HepG2 (cell line): ENCODE data around the gene GRIA2. TPM values are rescaled to one million over a fixed set of nuclear protein-coding genes. Genes with fewer than 3 reads are reported as not detected.

Source experiments
- BHLHE40 ChIP-seq: IDR thresholded peaks from 2 replicates; pipeline ENCODE4 v1.6.1; 2011; ENCODE audit warnings: low read length, improper control_type of control experiment
- CCAR2 ChIP-seq: fragments of 200-400 bp; formaldehyde crosslinking; optimal IDR thresholded peaks from 2 replicates; pipeline ENCODE3; 2018; ENCODE audit warnings: low read depth, mild to moderate bottlenecking, low read length, moderate library complexity
- ELF1 ChIP-seq: sonication (generic); formaldehyde crosslinking; IDR thresholded peaks from 2 replicates; pipeline ENCODE4 v1.4.0; 2020; ENCODE audit warnings: missing genetic modification reagents
- GABPA ChIP-seq, 2 experiments: IDR thresholded peaks; 2 replicates each; pipeline ENCODE4 v1.6.1; 2011 to 2016; ENCODE audit warnings: low read depth in 2 of 2, low read length in 1 of 2, missing biosample characterization in 1 of 2, missing genetic modification characterization in 1 of 2
- MAFF ChIP-seq: IDR thresholded peaks from 2 replicates; pipeline ENCODE4 v1.6.1; 2011; ENCODE audit warnings: low read depth, low read length, improper control_type of control experiment
- NR2C2 ChIP-seq: sonication (generic); formaldehyde crosslinking; IDR thresholded peaks from 2 replicates; pipeline ENCODE4 v1.4.0; 2020; ENCODE audit warnings: missing genetic modification reagents, mild to moderate bottlenecking, moderate library complexity, borderline replicate concordance
- NRL ChIP-seq: sonication (generic); formaldehyde crosslinking; IDR thresholded peaks from 2 replicates; pipeline ENCODE4 v1.5.0; 2020; ENCODE audit warnings: missing genetic modification reagents, mild to moderate bottlenecking, moderate library complexity, borderline replicate concordance
- POLR2G ChIP-seq: fragments of 200-400 bp; formaldehyde crosslinking; IDR thresholded peaks from 2 replicates; pipeline ENCODE4 v1.6.1; 2018; ENCODE audit warnings: mild to moderate bottlenecking, low read depth, low read length, moderate library complexity
- RCOR2 ChIP-seq: IDR thresholded peaks from 2 replicates; pipeline ENCODE4 v1.6.1; 2016; ENCODE audit warnings: missing biosample characterization, missing genetic modification reagents
- STAG1 ChIP-seq: sonication (generic); formaldehyde crosslinking; IDR thresholded peaks from 2 replicates; pipeline ENCODE4 v1.4.0; 2020; ENCODE audit warnings: missing genetic modification reagents
- ZFAT ChIP-seq: sonication (generic); formaldehyde crosslinking; conservative IDR thresholded peaks from 2 replicates; pipeline ENCODE4 v1.8.1; 2023; ENCODE audit warnings: missing genetic modification reagents, inconsistent platforms
- ZNF343 ChIP-seq: sonication (generic); formaldehyde crosslinking; IDR thresholded peaks from 2 replicates; pipeline ENCODE4 v1.4.0; 2020; ENCODE audit warnings: mild to moderate bottlenecking, missing genetic modification reagents
- ZNF367 ChIP-seq: sonication (generic); formaldehyde crosslinking; IDR thresholded peaks from 2 replicates; pipeline ENCODE4 v1.4.0; 2020; ENCODE audit warnings: missing genetic modification reagents, borderline replicate concordance
- ZNF550 ChIP-seq: sonication (generic); formaldehyde crosslinking; IDR thresholded peaks from 2 replicates; pipeline ENCODE4 v1.4.0; 2020; ENCODE audit warnings: mild to moderate bottlenecking, missing genetic modification reagents, borderline replicate concordance
- ZNF556 ChIP-seq: sonication (generic); formaldehyde crosslinking; IDR thresholded peaks from 2 replicates; pipeline ENCODE4 v1.4.0; 2020; ENCODE audit warnings: mild to moderate bottlenecking, missing genetic modification reagents, borderline replicate concordance
- ZNF780A ChIP-seq: sonication (generic); formaldehyde crosslinking; IDR thresholded peaks from 2 replicates; pipeline ENCODE4 v1.8.0; 2022; ENCODE audit warnings: mild to moderate bottlenecking, missing genetic modification reagents, moderate library complexity
- polyA plus RNA-seq, 8 experiments: library from polyadenylated mRNA; depleted of rRNA in 3 of 8; stranded (reverse) in 7 of 8; unstranded in 1 of 8; fragments of >200 nt; fragmentation: Illumina TruSeq in 4 of 8; extraction: Trizol in 4 of 8; gene quantifications; 2 replicates each; pipeline versions ENCODE4 v1.2.1 to v1.2.3, GENCODE V29; 2011 to 2016; ENCODE audit warnings: low read depth in 4 of 8, missing spikeins in 1 of 8, mixed read lengths in 1 of 8; ENCODE audit not compliant: insufficient read depth in 1 of 8
- total RNA-seq, 5 experiments: library from RNA; depleted of rRNA; stranded (reverse); fragments of >200 nt; fragmentation: Illumina TruSeq; extraction: Trizol; gene quantifications; 2 replicates each; pipeline ENCODE4 v1.2.3, GENCODE V29; 2016; ENCODE audit warnings: low read depth in 1 of 5
- TF ChIP-seq, protein P1 (sequence below): sonication (generic); formaldehyde crosslinking; conservative IDR thresholded peaks from 2 replicates; pipeline ENCODE4 v1.4.0; 2020; ENCODE audit warnings: missing genetic modification reagents
- TF ChIP-seq, protein P2 (sequence below), 2 experiments: IDR thresholded peaks; 2 replicates each; pipeline ENCODE4 v1.6.1; 2011 to 2012; ENCODE audit warnings: low read length in 2 of 2, borderline replicate concordance in 1 of 2, low read depth in 1 of 2, mild to moderate bottlenecking in 1 of 2, moderate library complexity in 1 of 2
- TF ChIP-seq, protein P3 (sequence below): sonication (generic); formaldehyde crosslinking; IDR thresholded peaks from 2 replicates; pipeline ENCODE4 v1.9.0; 2022; ENCODE audit warnings: missing genetic modification reagents, mild to moderate bottlenecking, borderline replicate concordance

The GRIA2 gene
- total and polyA plus RNA-seq, 2 of the 13 experiments (the other 11 are each of a cell fraction or from before 2014, with no cell fraction given): not detected

DNA sequence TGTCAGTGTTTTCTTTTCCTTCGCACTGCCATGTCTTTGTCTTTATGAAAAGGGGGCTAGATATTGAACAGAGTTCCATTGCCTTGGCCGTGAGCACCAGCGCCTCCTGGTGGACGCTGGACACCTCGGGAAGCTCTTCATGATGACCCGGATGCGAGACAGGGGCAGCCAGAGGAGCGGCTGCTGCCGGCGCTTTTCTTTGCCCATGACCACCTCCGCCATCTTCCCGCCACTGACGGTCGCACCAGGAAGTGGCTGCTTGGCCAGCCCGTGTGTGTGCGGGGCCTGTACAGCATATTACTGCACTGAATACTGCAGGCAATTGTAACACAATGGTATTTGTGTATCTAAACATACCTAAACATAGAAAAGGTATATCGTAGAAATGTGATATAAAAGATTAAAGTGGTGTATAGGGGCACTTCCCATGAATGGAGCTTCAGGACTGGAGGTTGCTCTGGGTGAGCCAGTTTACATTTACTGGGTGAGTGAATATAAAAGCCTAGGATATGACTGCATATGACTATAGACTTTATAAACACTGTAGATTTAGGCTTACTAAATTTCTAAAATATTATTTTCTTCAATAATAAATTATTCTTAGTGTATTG, 15.8 kb upstream of the GRIA2 start (continued):
- no peak for TF ChIP-seq NRL (CRISPR knock-in tag)
- TF ChIP-seq ZNF556: no peak
- no peak for TF ChIP-seq ZNF343 (CRISPR knock-in tag)
- no peak for TF ChIP-seq CCAR2
- TF ChIP-seq BHLHE40: no peak
- TF ChIP-seq, protein P1, sequence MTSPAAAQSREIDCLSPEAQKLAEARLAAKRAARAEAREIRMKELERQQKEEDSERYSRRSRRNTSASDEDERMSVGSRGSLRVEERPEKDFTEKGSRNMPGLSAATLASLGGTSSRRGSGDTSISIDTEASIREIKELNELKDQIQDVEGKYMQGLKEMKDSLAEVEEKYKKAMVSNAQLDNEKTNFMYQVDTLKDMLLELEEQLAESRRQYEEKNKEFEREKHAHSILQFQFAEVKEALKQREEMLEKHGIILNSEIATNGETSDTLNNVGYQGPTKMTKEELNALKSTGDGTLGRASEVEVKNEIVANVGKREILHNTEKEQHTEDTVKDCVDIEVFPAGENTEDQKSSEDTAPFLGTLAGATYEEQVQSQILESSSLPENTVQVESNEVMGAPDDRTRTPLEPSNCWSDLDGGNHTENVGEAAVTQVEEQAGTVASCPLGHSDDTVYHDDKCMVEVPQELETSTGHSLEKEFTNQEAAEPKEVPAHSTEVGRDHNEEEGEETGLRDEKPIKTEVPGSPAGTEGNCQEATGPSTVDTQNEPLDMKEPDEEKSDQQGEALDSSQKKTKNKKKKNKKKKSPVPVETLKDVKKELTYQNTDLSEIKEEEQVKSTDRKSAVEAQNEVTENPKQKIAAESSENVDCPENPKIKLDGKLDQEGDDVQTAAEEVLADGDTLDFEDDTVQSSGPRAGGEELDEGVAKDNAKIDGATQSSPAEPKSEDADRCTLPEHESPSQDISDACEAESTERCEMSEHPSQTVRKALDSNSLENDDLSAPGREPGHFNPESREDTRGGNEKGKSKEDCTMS (CRISPR knock-in tag): no peak
- TF ChIP-seq, protein P2, sequence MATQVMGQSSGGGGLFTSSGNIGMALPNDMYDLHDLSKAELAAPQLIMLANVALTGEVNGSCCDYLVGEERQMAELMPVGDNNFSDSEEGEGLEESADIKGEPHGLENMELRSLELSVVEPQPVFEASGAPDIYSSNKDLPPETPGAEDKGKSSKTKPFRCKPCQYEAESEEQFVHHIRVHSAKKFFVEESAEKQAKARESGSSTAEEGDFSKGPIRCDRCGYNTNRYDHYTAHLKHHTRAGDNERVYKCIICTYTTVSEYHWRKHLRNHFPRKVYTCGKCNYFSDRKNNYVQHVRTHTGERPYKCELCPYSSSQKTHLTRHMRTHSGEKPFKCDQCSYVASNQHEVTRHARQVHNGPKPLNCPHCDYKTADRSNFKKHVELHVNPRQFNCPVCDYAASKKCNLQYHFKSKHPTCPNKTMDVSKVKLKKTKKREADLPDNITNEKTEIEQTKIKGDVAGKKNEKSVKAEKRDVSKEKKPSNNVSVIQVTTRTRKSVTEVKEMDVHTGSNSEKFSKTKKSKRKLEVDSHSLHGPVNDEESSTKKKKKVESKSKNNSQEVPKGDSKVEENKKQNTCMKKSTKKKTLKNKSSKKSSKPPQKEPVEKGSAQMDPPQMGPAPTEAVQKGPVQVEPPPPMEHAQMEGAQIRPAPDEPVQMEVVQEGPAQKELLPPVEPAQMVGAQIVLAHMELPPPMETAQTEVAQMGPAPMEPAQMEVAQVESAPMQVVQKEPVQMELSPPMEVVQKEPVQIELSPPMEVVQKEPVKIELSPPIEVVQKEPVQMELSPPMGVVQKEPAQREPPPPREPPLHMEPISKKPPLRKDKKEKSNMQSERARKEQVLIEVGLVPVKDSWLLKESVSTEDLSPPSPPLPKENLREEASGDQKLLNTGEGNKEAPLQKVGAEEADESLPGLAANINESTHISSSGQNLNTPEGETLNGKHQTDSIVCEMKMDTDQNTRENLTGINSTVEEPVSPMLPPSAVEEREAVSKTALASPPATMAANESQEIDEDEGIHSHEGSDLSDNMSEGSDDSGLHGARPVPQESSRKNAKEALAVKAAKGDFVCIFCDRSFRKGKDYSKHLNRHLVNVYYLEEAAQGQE (IDR thresholded peaks at IDR 0.05; ENCODE audit: borderline replicate concordance in 1 of 2, low read depth in 1 of 2, low read length in 2 of 2): no peak
- no peak for TF ChIP-seq ZNF367
- TF ChIP-seq STAG1 (CRISPR knock-in tag): peak; percentile 59
- TF ChIP-seq RCOR2 (CRISPR knock-in tag): no peak
- peak; percentile 74 for TF ChIP-seq NR2C2
- no peak for TF ChIP-seq ZFAT (CRISPR knock-in tag)
- TF ChIP-seq ELF1 (CRISPR knock-in tag): peak; percentile 39; the same call in 1 of the 2 replicates
- 0 out of 2 replicates have a peak, but pooled peaks have one; percentile 23 for TF ChIP-seq GABPA (IDR thresholded peaks at IDR 0.05; ENCODE audit: low read depth, low read length)
- TF ChIP-seq GABPA (CRISPR knock-in tag; IDR thresholded peaks at IDR 0.05; ENCODE audit: low read depth): peak; percentile 44
- no peak for TF ChIP-seq ZNF780A (CRISPR knock-in tag)
- TF ChIP-seq, protein P3, sequence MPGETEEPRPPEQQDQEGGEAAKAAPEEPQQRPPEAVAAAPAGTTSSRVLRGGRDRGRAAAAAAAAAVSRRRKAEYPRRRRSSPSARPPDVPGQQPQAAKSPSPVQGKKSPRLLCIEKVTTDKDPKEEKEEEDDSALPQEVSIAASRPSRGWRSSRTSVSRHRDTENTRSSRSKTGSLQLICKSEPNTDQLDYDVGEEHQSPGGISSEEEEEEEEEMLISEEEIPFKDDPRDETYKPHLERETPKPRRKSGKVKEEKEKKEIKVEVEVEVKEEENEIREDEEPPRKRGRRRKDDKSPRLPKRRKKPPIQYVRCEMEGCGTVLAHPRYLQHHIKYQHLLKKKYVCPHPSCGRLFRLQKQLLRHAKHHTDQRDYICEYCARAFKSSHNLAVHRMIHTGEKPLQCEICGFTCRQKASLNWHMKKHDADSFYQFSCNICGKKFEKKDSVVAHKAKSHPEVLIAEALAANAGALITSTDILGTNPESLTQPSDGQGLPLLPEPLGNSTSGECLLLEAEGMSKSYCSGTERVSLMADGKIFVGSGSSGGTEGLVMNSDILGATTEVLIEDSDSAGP (CRISPR knock-in tag): peak; percentile 20; the same call in 1 of the 2 replicates
- TF ChIP-seq POLR2G: no peak
- TF ChIP-seq ZNF550 (CRISPR knock-in tag): no peak
- no peak for TF ChIP-seq MAFF
